ENCODE results near the gene H1-8. TPM values are rescaled to one million over a fixed set of nuclear protein-coding genes. Genes with fewer than 3 reads are reported as not detected.

Gene H1-8
- total and polyA plus RNA-seq, 12 donors, result not detected

DNA sequence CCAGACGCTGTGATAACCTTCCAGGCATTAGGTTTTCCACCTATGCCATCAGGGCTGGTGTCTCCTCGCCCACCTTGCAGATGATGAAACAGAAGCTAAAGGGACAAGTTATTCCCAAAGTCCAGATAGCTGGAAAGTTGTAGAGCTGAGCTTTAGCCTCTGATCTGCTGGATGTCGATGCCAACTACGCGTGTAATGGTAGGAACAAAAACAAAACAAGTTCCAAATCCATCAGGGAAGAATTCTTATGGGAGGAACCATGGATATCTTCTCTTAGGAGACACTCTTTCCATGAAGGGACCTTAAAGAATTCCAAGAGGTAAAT, 42.7 kb upstream of the H1-8 start:
- Histone ChIP-seq H3K36me3 (replicated peaks in 1 of 2) (no peaks in the 10 kb centered on the region), H3K4me1 (replicated peaks in 1 of 2) (peaks cover 0 to 16% of the 10 kb centered on the region in 2 donors), H3K27ac (peak overlapping the region in 1 of 5 donors; percentile 71)

DNA sequence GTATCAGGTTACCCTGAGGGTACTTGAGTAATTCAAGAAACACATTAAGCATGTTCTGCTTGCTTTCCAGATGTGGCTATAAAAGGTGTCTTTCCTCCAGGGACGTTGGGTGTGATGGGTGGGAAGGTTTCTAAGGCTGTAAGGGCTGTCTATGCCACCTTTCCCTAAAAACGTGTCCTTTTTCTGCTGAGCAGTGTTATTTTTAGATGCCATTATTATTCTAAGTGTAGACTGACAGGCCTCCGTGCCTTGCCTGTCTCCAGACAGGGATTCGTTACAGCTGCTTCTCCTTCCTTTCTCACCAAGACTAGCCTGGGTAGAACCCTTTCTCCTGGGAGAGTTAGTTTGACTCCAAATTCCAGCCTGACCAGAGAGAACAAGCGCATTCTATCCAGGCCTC, 41.3 kb upstream of the H1-8 start:
- 82 to 94% (median 90%) methylated on average over 5 of the region's 5 CpGs for WGBS, 4 donors
- intact Hi-C loops (cut with DNase I), result loop anchor here in 1 of 2 donors (10.0 kb wide), 1 partner anchor 433 kb away; no protein-coding TSS in a partner anchor
- Histone ChIP-seq H3K27me3 (no peaks in the 10 kb centered on the region), H3K9me3 (replicated peaks in 1 of 3) (no peaks in the 10 kb centered on the region), H3K36me3 (replicated peaks in 1 of 2) (no peaks in the 10 kb centered on the region), H3K4me1 (replicated peaks in 1 of 2) (peaks cover 0 to 16% of the 10 kb centered on the region in 2 donors), H3K4me3 (no peak overlapping the region), H3K27ac (no peak overlapping the region)
- no peak for DNase-seq
- TF ChIP-seq, protein P1, sequence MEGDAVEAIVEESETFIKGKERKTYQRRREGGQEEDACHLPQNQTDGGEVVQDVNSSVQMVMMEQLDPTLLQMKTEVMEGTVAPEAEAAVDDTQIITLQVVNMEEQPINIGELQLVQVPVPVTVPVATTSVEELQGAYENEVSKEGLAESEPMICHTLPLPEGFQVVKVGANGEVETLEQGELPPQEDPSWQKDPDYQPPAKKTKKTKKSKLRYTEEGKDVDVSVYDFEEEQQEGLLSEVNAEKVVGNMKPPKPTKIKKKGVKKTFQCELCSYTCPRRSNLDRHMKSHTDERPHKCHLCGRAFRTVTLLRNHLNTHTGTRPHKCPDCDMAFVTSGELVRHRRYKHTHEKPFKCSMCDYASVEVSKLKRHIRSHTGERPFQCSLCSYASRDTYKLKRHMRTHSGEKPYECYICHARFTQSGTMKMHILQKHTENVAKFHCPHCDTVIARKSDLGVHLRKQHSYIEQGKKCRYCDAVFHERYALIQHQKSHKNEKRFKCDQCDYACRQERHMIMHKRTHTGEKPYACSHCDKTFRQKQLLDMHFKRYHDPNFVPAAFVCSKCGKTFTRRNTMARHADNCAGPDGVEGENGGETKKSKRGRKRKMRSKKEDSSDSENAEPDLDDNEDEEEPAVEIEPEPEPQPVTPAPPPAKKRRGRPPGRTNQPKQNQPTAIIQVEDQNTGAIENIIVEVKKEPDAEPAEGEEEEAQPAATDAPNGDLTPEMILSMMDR (IDR thresholded peaks at IDR 0.05), result no peak

More for the DNA sequence above, 42.7 kb upstream of the H1-8 start:
- no peak for DNase-seq
- no peaks in the 10 kb centered on the region for H3K9me3 ChIP-seq (replicated peaks in 1 of 3)
- H3K4me3 ChIP-seq, result no peak overlapping the region
- WGBS, 4 donors, result 84 to 97% (median 96%) methylated on average over 4 to 5 of the region's 5 CpGs
- TF ChIP-seq, protein P1 (IDR thresholded peaks at IDR 0.05), result no peak
- no peak for TF ChIP-seq POLR2A (IDR thresholded peaks at IDR 0.05)
- no peaks in the 10 kb centered on the region for H3K27me3 ChIP-seq
- intact Hi-C loops (cut with DNase I), result loop anchor here in 1 of 2 donors (10.0 kb wide), 1 partner anchor 435 kb away; no protein-coding TSS in a partner anchor

DNA sequence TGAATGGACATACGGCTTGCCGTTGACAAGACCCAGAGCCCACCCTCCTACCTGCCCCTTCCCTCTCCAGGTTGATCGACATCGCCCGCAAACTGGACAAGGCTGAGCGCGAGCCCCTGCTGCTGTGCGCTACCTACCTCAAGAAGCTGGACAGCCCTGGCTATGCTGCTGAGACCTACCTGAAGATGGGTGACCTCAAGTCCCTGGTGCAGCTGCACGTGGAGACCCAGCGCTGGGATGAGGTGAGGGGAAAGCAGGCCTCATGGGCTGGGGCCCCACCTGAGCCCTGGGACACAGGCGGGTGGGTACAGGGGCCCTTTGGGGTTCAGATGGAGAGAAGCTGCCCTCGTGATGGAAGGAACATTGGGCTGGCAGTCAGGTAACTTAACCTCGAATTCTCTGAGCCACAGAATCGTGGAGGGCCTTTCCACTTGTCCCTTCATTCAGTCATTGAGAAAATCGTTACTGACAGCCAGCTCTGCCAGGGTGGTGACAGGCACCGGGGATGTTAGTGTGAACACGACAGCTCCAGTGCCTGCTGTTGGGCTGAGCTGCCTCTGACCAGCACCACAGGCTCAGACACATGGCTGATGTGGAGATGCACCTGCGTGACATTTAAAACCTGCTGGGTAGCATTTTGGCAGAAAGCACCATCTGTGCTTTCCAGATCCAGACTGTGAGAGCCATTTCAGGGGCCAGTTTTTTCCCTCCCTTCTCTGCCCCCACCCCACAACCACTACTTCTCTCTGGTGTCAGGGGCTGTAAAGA, 40.1 kb upstream of the H1-8 start:
- Histone ChIP-seq H3K27ac (no peak overlapping the region), H3K4me1 (replicated peaks in 1 of 2) (peaks cover 0 to 16% of the 10 kb centered on the region in 2 donors), H3K9me3 (replicated peaks in 1 of 3) (no peaks in the 10 kb centered on the region), H3K36me3 (replicated peaks in 1 of 2) (no peaks in the 10 kb centered on the region), H3K27me3 (no peaks in the 10 kb centered on the region), H3K4me3 (no peak overlapping the region)
- intact Hi-C loops (cut with DNase I), result loop anchor here in 1 of 2 donors (10.0 kb wide), 1 partner anchor 432 kb away; no protein-coding TSS in a partner anchor
- 94 to 98% (median 95%) methylated on average over 8 to 18 of the region's 18 CpGs for WGBS, 4 donors
- TF ChIP-seq, protein P1 (IDR thresholded peaks at IDR 0.05), result no peak
- DNase-seq, result peak in 1 of 7 donors; percentile 66

DNA sequence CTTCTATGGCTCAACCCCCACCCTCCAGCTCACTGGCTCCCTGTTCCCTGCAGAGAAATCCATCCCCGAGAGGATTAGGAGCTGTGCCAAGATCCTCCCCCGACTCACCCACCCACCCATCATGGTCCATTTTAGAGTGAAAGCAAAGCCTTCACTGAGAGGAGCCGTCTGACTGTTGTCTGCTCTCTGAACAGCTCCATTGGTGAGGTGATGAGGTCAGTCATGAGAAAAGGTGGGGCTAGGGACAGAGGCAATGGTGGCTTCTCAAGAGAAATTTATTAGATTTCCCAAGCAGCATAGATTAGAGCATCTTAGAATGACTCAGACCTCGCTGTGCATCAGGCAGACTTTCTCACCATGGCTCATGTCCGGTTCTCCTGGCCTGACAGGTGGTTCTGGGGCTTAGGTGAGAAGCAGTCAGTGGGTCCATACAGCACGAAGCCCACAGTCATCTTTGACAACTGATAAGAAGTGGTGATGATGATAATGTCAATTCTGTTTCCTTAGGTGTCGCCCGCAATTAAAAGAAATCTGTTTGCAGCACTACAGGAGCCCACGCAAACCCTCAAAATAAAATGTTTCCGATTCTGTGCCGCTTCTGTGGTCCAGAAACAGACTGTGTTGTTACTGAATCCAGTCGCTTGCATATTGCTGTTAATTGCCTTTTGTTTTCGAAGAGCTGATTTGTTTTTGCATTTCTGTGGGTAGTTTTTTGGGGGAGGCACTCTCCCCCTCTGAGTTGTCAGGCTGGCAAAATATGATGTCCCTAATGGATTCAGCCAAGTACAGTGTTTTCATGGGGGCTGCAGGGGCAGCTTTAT, 39.3 kb upstream of the H1-8 start:
- intact Hi-C loops (cut with DNase I), result loop anchor here in 1 of 2 donors (10.0 kb wide), 1 partner anchor 431 kb away; no protein-coding TSS in a partner anchor
- 91 to 94% (median 92%) methylated on average over 12 to 13 of the region's 13 CpGs for WGBS, 4 donors
- Histone ChIP-seq H3K36me3 (replicated peaks in 1 of 2) (no peaks in the 10 kb centered on the region), H3K27me3 (no peaks in the 10 kb centered on the region), H3K27ac (no peak overlapping the region), H3K9me3 (replicated peaks in 1 of 3) (no peaks in the 10 kb centered on the region), H3K4me3 (no peak overlapping the region), H3K4me1 (replicated peaks in 1 of 2) (peaks cover 0 to 15% of the 10 kb centered on the region in 2 donors)
- DNase-seq, result no peak
- TF ChIP-seq, protein P1 (IDR thresholded peaks at IDR 0.05), result no peak
- TF ChIP-seq POLR2A (IDR thresholded peaks at IDR 0.05), result no peak
